Natural killer cell (primary cell): ENCODE data around the gene DIAPH2. TPM values are rescaled to one million over a fixed set of nuclear protein-coding genes. Genes with fewer than 3 reads are reported as not detected.

Experiments
- ATAC-seq, 3 donors: fragments of 150-1000 bp in 2 of 3; fragments of 200-7000 bp in 1 of 3; cut with Tn5 transposase; 1 replicate in 1 of 3; 2 replicates in 2 of 3; pipeline ENCODE4 v1.10.0; 2021; ENCODE audit warnings: mild to moderate bottlenecking in 2 of 3, moderate library complexity in 2 of 3
- DNase-seq, 2 donors: peaks; one replicate each; pipeline versions ENCODE4 v3.0.0 to v3.0.0-alpha.2; 2013 to 2021; ENCODE audit warnings: mixed read lengths in 1 of 2
- H3K27ac ChIP-seq: one replicate; pipeline ENCODE4 v1.5.1; 2013; ENCODE audit warnings: mild to moderate bottlenecking, low read length
- H3K27me3 ChIP-seq: one replicate; pipeline ENCODE4 v1.6.1; 2013; ENCODE audit warnings: low read length; ENCODE audit not compliant: control insufficient read depth, insufficient read depth
- H3K36me3 ChIP-seq: one replicate; pipeline ENCODE4 v1.6.1; 2013; ENCODE audit warnings: low read length; ENCODE audit not compliant: control insufficient read depth, insufficient read depth
- H3K4me1 ChIP-seq: one replicate; pipeline ENCODE4 v1.6.1; 2013; ENCODE audit warnings: low read length; ENCODE audit not compliant: control insufficient read depth, insufficient read depth
- H3K4me3 ChIP-seq: one replicate; pipeline ENCODE4 v1.5.1; 2013; ENCODE audit warnings: low read length
- H3K9me3 ChIP-seq: one replicate; pipeline ENCODE4 v1.6.1; 2013; ENCODE audit warnings: low read length; ENCODE audit not compliant: control insufficient read depth, insufficient read depth
- H3K27ac Mint-ChIP-seq, 2 donors: one replicate each; pipeline ENCODE4 v1.8.0; 2022; ENCODE audit warnings: mild to moderate bottlenecking in 2 of 2, mixed read lengths in 2 of 2, moderate library complexity in 1 of 2
- H3K27me3 Mint-ChIP-seq, 2 donors: one replicate each; pipeline ENCODE4 v1.8.0; 2022; ENCODE audit warnings: low read depth in 2 of 2, mixed read lengths in 2 of 2
- H3K36me3 Mint-ChIP-seq: one replicate; pipeline ENCODE4 v1.8.0; 2022; ENCODE audit warnings: mixed read lengths
- H3K4me1 Mint-ChIP-seq, 2 donors: one replicate each; pipeline ENCODE4 v1.8.0; 2022; ENCODE audit warnings: mixed read lengths in 2 of 2
- H3K4me3 Mint-ChIP-seq: one replicate; pipeline ENCODE4 v1.8.0; 2022; ENCODE audit warnings: mild to moderate bottlenecking, moderate library complexity, mixed read lengths
- H3K9me3 Mint-ChIP-seq, 2 donors: one replicate each; pipeline ENCODE4 v1.8.0; 2022; ENCODE audit warnings: mixed read lengths in 2 of 2
- CTCF ChIP-seq: fragments of 200-600 bp; IDR thresholded peaks from one replicate; pipeline ENCODE4 v1.8.0; 2022; ENCODE audit warnings: antibody characterized with exemption
- WGBS: methylation state at CpG from one replicate; pipeline ENCODE4 v1.1.7; 2013; ENCODE audit warnings: missing lambda C conversion rate; ENCODE audit not compliant: insufficient coverage; 5-methylcytosine and 5-hydroxymethylcytosine counted together
- intact Hi-C: fragments of 100-400 bp; cut with micrococcal nuclease; formaldehyde crosslinking; loops from one replicate; pipeline ENCODE4 v1.14.2; 2022
- total RNA-seq, 4 donors: library from RNA; stranded (reverse); fragments of 120-200 nt in 1 of 4; gene quantifications; one replicate each; pipeline versions ENCODE4 v1.2.3 to v1.2.4, GENCODE V29; 2013 to 2022

The DIAPH2 gene
- total RNA-seq, 3 donors from 2014 or later (not counting 1 experiment from before 2014, with no cell fraction given) = 17.0 to 18.2 (median 17.0) TPM

GRCh38 chrX:97330151-97330550 lies 645.5 kb downstream of the DIAPH2 start:
- no peak overlapping the region for H3K4me3 Mint-ChIP-seq
- Histone ChIP-seq H3K9me3 (no peaks in the 10 kb centered on the region), H3K4me3 (no peak overlapping the region), H3K27me3 (no peaks in the 10 kb centered on the region), H3K36me3 (no peaks in the 10 kb centered on the region), H3K4me1 (no peaks in the 10 kb centered on the region), H3K27ac (no peak overlapping the region)
- no peaks in the 10 kb centered on the region for H3K27me3 Mint-ChIP-seq
- DNase-seq (no peak), ATAC-seq (no peak)
- intact Hi-C loops = no loop called here
- TF ChIP-seq CTCF = no peak
- no peaks in the 10 kb centered on the region for H3K4me1 Mint-ChIP-seq
- H3K36me3 Mint-ChIP-seq = no peaks in the 10 kb centered on the region
- no peaks in the 10 kb centered on the region for H3K9me3 Mint-ChIP-seq
- 100% methylated on average over 1 of the region's 1 CpG for WGBS
- H3K27ac Mint-ChIP-seq = no peak overlapping the region

- H3K27ac ChIP-seq = no peak overlapping the region
- TF ChIP-seq CTCF = no peak
- no peak for DNase-seq
- Mint-ChIP-seq H3K4me1 (no peaks in the 10 kb centered on the region), H3K4me3 (no peak overlapping the region), H3K27me3 (no peaks in the 10 kb centered on the region), H3K36me3 (no peaks in the 10 kb centered on the region), H3K27ac (no peak overlapping the region), H3K9me3 (no peaks in the 10 kb centered on the region)
- WGBS = 98% methylated on average over 3 of the region's 3 CpGs
- no peaks in the 10 kb centered on the region for H3K36me3 ChIP-seq
- no peaks in the 10 kb centered on the region for H3K27me3 ChIP-seq
- no peak for ATAC-seq
- H3K4me1 ChIP-seq = no peaks in the 10 kb centered on the region
- H3K4me3 ChIP-seq = no peak overlapping the region
- intact Hi-C loops = no loop called here
- H3K9me3 ChIP-seq = no peaks in the 10 kb centered on the region
Measured at GRCh38 chrX:97332963-97333362, 648.3 kb downstream of the DIAPH2 start.

GRCh38 chrX:97334850-97335249 lies 650.2 kb downstream of the DIAPH2 start:
- no peak overlapping the region for H3K27ac ChIP-seq
- ATAC-seq (no peak), DNase-seq (no peak)
- no peak overlapping the region for H3K4me3 Mint-ChIP-seq
- intact Hi-C loops = no loop called here
- H3K36me3 Mint-ChIP-seq = no peaks in the 10 kb centered on the region
- H3K27me3 Mint-ChIP-seq = no peaks in the 10 kb centered on the region
- WGBS = 91% methylated on average over 5 of the region's 9 CpGs
- H3K4me1 ChIP-seq = no peaks in the 10 kb centered on the region
- H3K36me3 ChIP-seq = no peaks in the 10 kb centered on the region
- no peaks in the 10 kb centered on the region for H3K27me3 ChIP-seq
- H3K4me3 ChIP-seq = no peak overlapping the region
- H3K4me1 Mint-ChIP-seq = no peaks in the 10 kb centered on the region
- no peak for TF ChIP-seq CTCF
- H3K9me3 ChIP-seq = no peaks in the 10 kb centered on the region
- no peak overlapping the region for H3K27ac Mint-ChIP-seq
- H3K9me3 Mint-ChIP-seq = no peaks in the 10 kb centered on the region

- Histone ChIP-seq H3K27ac (no peak overlapping the region), H3K4me1 (no peaks in the 10 kb centered on the region), H3K4me3 (no peak overlapping the region), H3K27me3 (no peaks in the 10 kb centered on the region), H3K36me3 (no peaks in the 10 kb centered on the region), H3K9me3 (no peaks in the 10 kb centered on the region)
- Mint-ChIP-seq H3K27me3 (no peaks in the 10 kb centered on the region), H3K27ac (no peak overlapping the region), H3K9me3 (no peaks in the 10 kb centered on the region), H3K36me3 (no peaks in the 10 kb centered on the region), H3K4me3 (no peak overlapping the region), H3K4me1 (no peaks in the 10 kb centered on the region)
- intact Hi-C loops = no loop called here
- no peak for DNase-seq
- ATAC-seq = no peak
- 100% methylated on average over 1 of the region's 2 CpGs for whole genome bisulfite sequencing
- no peak for TF ChIP-seq CTCF
Measured at GRCh38 chrX:97344724-97345123, 660.1 kb downstream of the DIAPH2 start.
